H1 (cell line): ENCODE measurements around the gene LYPD6B. TPM values are rescaled to one million over a fixed set of nuclear protein-coding genes. Genes with fewer than 3 reads are reported as not detected.
A peak's percentile ranks its signal among the peaks of the same experiment; 100 is the strongest.

Experiments used
- CTCF ChIA-PET: fragments of 300-600 bp; sonication (Branson Sonifier 250); formaldehyde crosslinking; loops from one replicate; lab custom pipeline; 2021; ENCODE audit not compliant: partially characterized antibody; lab: Charles Lee
- POLR2A ChIA-PET: fragments of 300-600 bp; sonication (Branson Sonifier 250); formaldehyde crosslinking; loops from one replicate; lab custom pipeline; 2021; ENCODE audit warnings: inconsistent platforms; ENCODE audit not compliant: partially characterized antibody; lab: Charles Lee
- DNase-seq, 2 experiments: peaks; one replicate each; pipeline versions ENCODE4 v3.0.0 to v3.0.0-alpha.2; 2010 to 2022; ENCODE audit warnings: low spot score in 2 of 2, low read depth in 1 of 2, mixed read lengths in 1 of 2
- FAIRE-seq: peaks from 2 replicates; lab custom pipeline; 2011; peaks lifted over from hg19 to GRCh38; lab: Jason Lieb, UNC
- H2AFZ ChIP-seq: 2 replicates; pipeline ENCODE4 v1.8.1; 2012; ENCODE audit warnings: low read length, inconsistent platforms
- H2AK5ac ChIP-seq: 2 replicates; pipeline ENCODE4 v1.6.1; 2013; ENCODE audit warnings: low read depth, low read length
- H2BK120ac ChIP-seq: replicated peaks from 2 replicates; pipeline ENCODE3; 2013; ENCODE audit warnings: low read depth, low read length, inconsistent platforms
- H2BK12ac ChIP-seq: 2 replicates; pipeline ENCODE4 v1.6.1; 2013; ENCODE audit warnings: low read depth, low read length
- H2BK15ac ChIP-seq: 2 replicates; pipeline ENCODE4 v1.6.1; 2013; ENCODE audit warnings: low read length
- H2BK20ac ChIP-seq: 2 replicates; pipeline ENCODE4 v1.6.1; 2013; ENCODE audit warnings: low read length
- H2BK5ac ChIP-seq: 2 replicates; pipeline ENCODE4 v1.6.1; 2013; ENCODE audit warnings: low read depth, low read length
- H3K14ac ChIP-seq: 2 replicates; pipeline ENCODE4 v1.6.1; 2013; ENCODE audit warnings: inconsistent platforms; ENCODE audit not compliant: insufficient read length
- H3K18ac ChIP-seq: 2 replicates; pipeline ENCODE4 v1.6.1; 2013; ENCODE audit warnings: low read length; ENCODE audit errors: extremely low read depth
- H3K23ac ChIP-seq: 2 replicates; pipeline ENCODE4 v1.6.1; 2013; ENCODE audit warnings: inconsistent platforms; ENCODE audit not compliant: insufficient read length
- H3K23me2 ChIP-seq: 2 replicates; pipeline ENCODE4 v1.6.1; 2013; ENCODE audit warnings: low read depth, low read length
- H3K27ac ChIP-seq: 2 replicates; pipeline ENCODE4 v1.6.1; 2011; ENCODE audit warnings: low read depth, low read length, inconsistent platforms
- H3K27me3 ChIP-seq, 4 experiments: replicated peaks in 1 of 4; 1 replicate in 1 of 4; 2 replicates in 3 of 4; pipeline versions ENCODE4 v1.6.1 to v1.8.1; 2011 to 2013; ENCODE audit warnings: low read length in 3 of 4, mild to moderate bottlenecking in 3 of 4, inconsistent platforms in 2 of 4, mixed read lengths in 2 of 4, moderate library complexity in 1 of 4; ENCODE audit not compliant: control insufficient read depth in 3 of 4, insufficient read depth in 3 of 4; ENCODE audit errors: extremely low read depth in 1 of 4
- H3K36me3 ChIP-seq, 4 experiments: 2 replicates each; pipeline versions ENCODE4 v1.6.1 to v1.8.1; 2011 to 2013; ENCODE audit warnings: mild to moderate bottlenecking in 4 of 4, low read length in 3 of 4, moderate library complexity in 2 of 4, control low read depth in 1 of 4, inconsistent platforms in 1 of 4; ENCODE audit not compliant: insufficient read depth in 4 of 4, control insufficient read depth in 2 of 4
- H3K4ac ChIP-seq: replicated peaks from 2 replicates; pipeline ENCODE3; 2013; ENCODE audit warnings: low read length, low read depth, mixed read lengths, inconsistent platforms; ENCODE audit not compliant: insufficient read length
- H3K4me1 ChIP-seq, 4 experiments: replicated peaks in 1 of 4; 1 replicate in 1 of 4; 2 replicates in 3 of 4; pipeline versions ENCODE4 v1.6.1 to v1.8.1; 2011 to 2013; ENCODE audit warnings: low read length in 3 of 4, inconsistent platforms in 2 of 4, mixed read lengths in 1 of 4; ENCODE audit not compliant: insufficient read depth in 4 of 4, control insufficient read depth in 3 of 4
- H3K4me2 ChIP-seq, 2 experiments: 2 replicates each; pipeline versions ENCODE4 v1.6.1 to v1.8.1; 2011 to 2013; ENCODE audit warnings: low read depth in 2 of 2, low read length in 2 of 2, control low read depth in 1 of 2, inconsistent platforms in 1 of 2, mild to moderate bottlenecking in 1 of 2; ENCODE audit not compliant: insufficient read depth in 1 of 2
- H3K4me3 ChIP-seq, 4 experiments: fragments of 200-600, 300-600 bp in 1 of 4; sonication (generic), shearing (Covaris generic), sonication (Bioruptor Twin) in 1 of 4; 2 replicates each; pipeline versions ENCODE4 v1.5.1 to v1.8.1; 2011 to 2016; ENCODE audit warnings: low read length in 4 of 4, low read depth in 3 of 4, control low read depth in 2 of 4, inconsistent platforms in 2 of 4, mild to moderate bottlenecking in 2 of 4, mixed read lengths in 1 of 4, moderate library complexity in 1 of 4; ENCODE audit not compliant: insufficient read depth in 2 of 4; ENCODE audit errors: extremely low read depth in 1 of 4
- H3K56ac ChIP-seq: replicated peaks from 2 replicates; pipeline ENCODE3; 2013; ENCODE audit warnings: low read depth, mild to moderate bottlenecking, mixed read lengths, low read length, inconsistent platforms; ENCODE audit not compliant: insufficient read length
- H3K79me1 ChIP-seq: 2 replicates; pipeline ENCODE4 v1.6.1; 2013; ENCODE audit warnings: low read depth, low read length, control low read depth
- H3K79me2 ChIP-seq, 2 experiments: 2 replicates each; pipeline versions ENCODE4 v1.6.1 to v1.8.1; 2012 to 2013; ENCODE audit warnings: low read length in 2 of 2, mild to moderate bottlenecking in 2 of 2, inconsistent platforms in 1 of 2; ENCODE audit not compliant: insufficient read depth in 2 of 2, control insufficient read depth in 1 of 2
- H3K9ac ChIP-seq, 4 experiments: replicated peaks in 1 of 4; 1 replicate in 1 of 4; 2 replicates in 3 of 4; pipeline versions ENCODE4 v1.6.1 to v1.8.1; 2011 to 2013; ENCODE audit warnings: low read depth in 3 of 4, low read length in 3 of 4, control low read depth in 2 of 4, mild to moderate bottlenecking in 2 of 4, moderate library complexity in 2 of 4, inconsistent platforms in 1 of 4; ENCODE audit errors: extremely low read depth in 1 of 4
- H3K9me3 ChIP-seq, 2 experiments: 2 replicates each; pipeline versions ENCODE4 v1.6.1 to v1.8.1; 2012 to 2013; ENCODE audit warnings: mild to moderate bottlenecking in 2 of 2, moderate library complexity in 2 of 2, control low read depth in 1 of 2, inconsistent platforms in 1 of 2, low read depth in 1 of 2, low read length in 1 of 2, mixed read lengths in 1 of 2; ENCODE audit not compliant: insufficient read depth in 2 of 2
- H4K20me1 ChIP-seq, 2 experiments: replicated peaks in 1 of 2; 2 replicates each; pipeline versions ENCODE3 to v1.8.1; 2011 to 2013; ENCODE audit warnings: inconsistent platforms in 2 of 2, low read length in 2 of 2, mild to moderate bottlenecking in 1 of 2; ENCODE audit not compliant: insufficient read depth in 2 of 2, control insufficient read depth in 1 of 2
- H4K5ac ChIP-seq: 2 replicates; pipeline ENCODE4 v1.6.1; 2013; ENCODE audit warnings: low read length, low read depth, mixed read lengths, inconsistent platforms; ENCODE audit not compliant: insufficient read length
- H4K8ac ChIP-seq: 2 replicates; pipeline ENCODE4 v1.8.0; 2013; ENCODE audit warnings: mild to moderate bottlenecking, moderate library complexity, low read length, inconsistent platforms; ENCODE audit not compliant: insufficient read depth; ENCODE audit errors: extremely low read depth
- H4K91ac ChIP-seq: replicated peaks from 2 replicates; pipeline ENCODE3; 2013; ENCODE audit warnings: low read length, mixed read lengths, inconsistent platforms; ENCODE audit not compliant: insufficient read length
- CBX8 ChIP-seq: fragments of 300-800, 300-1000 bp; sonication (generic); IDR thresholded peaks from 2 replicates; pipeline ENCODE4 v1.7.1; 2016; ENCODE audit warnings: low read depth, low read length, borderline replicate concordance
- FOSL1 ChIP-seq: IDR thresholded peaks from 2 replicates; pipeline ENCODE4 v1.6.1; 2011; ENCODE audit warnings: mild to moderate bottlenecking, low read depth, low read length, moderate library complexity; ENCODE audit not compliant: insufficient read depth
- MAX ChIP-seq: IDR thresholded peaks from 2 replicates; pipeline ENCODE4 v1.6.1; 2012; ENCODE audit warnings: inconsistent platforms
- PHF8 ChIP-seq: fragments of 200-600 bp; sonication (generic); conservative IDR thresholded peaks from 2 replicates; pipeline ENCODE4 v1.7.1; 2012; ENCODE audit warnings: low read depth, mild to moderate bottlenecking, inconsistent platforms, low read length, moderate library complexity
- RFX5 ChIP-seq: IDR thresholded peaks from 2 replicates; pipeline ENCODE4 v1.6.1; 2011; ENCODE audit warnings: low read depth, low read length, improper control_type of control experiment, borderline replicate concordance
- ZNF274 ChIP-seq: IDR thresholded peaks from 2 replicates; pipeline ENCODE4 v1.7.0; 2012; ENCODE audit warnings: low read length, borderline replicate concordance; ENCODE audit errors: extremely low read depth
- WGBS, 2 experiments: shearing (Covaris generic) in 1 of 2; methylation state at CpG; one replicate each; pipeline versions ENCODE4 v1.1.6 to v1.1.7; 2013 to 2015; ENCODE audit warnings: low lambda C conversion rate in 2 of 2, mixed read lengths in 2 of 2, inconsistent platforms in 1 of 2, low coverage in 1 of 2, missing lambda C conversion rate in 1 of 2; ENCODE audit not compliant: insufficient replicate concordance in 2 of 2, insufficient coverage in 1 of 2, insufficient read length in 1 of 2; ENCODE audit errors: extremely low coverage in 1 of 2, missing lambda C conversion rate in 1 of 2; 5-methylcytosine and 5-hydroxymethylcytosine counted together
- polyA plus RNA-seq, 7 experiments: library from polyadenylated mRNA; depleted of rRNA in 3 of 7; stranded (reverse) in 5 of 7; unstranded in 2 of 7; fragments of >200 nt in 5 of 7; fragments of 200-250 nt in 2 of 7; gene quantifications; 1 replicate in 5 of 7; 2 replicates in 1 of 7; 4 replicates in 1 of 7; pipeline versions ENCODE4 v1.2.1 to v1.2.3, GENCODE V29; 2011 to 2013; ENCODE audit warnings: missing spikeins in 2 of 7, mixed read lengths in 2 of 7
- total RNA-seq: library from RNA; stranded (reverse); fragmentation: NEBNext Ultra II Directional; extraction: Animal tissue kit (Norgen Biotek cat#: 25700); gene quantifications from 2 replicates; pipeline ENCODE4 v1.2.1, GENCODE V29; 2021

Gene LYPD6B
- total and polyA plus RNA-seq, 2 of the 8 experiments (the other 6 are each of a cell fraction or from before 2014, with no cell fraction given): 2.2 to 3.5 TPM

- H3K27ac ChIP-seq: no peak overlapping the region
- H3K36me3 ChIP-seq: peaks cover 5 to 37% (median 22%) of the 10 kb centered on the region in 4 experiments
- H3K18ac ChIP-seq: no peak overlapping the region
- H3K4me3 ChIP-seq: no peak overlapping the region
- H3K23ac ChIP-seq: no peak overlapping the region
- WGBS, 2 experiments: 92% methylated on average over 31 of the region's 31 CpGs; no CpG with 5 or more reads in 1 of the 2 experiments
- H3K4me2 ChIP-seq: no peak overlapping the region
- H4K8ac ChIP-seq: no peak overlapping the region
- H3K79me2 ChIP-seq: no peaks in the 10 kb centered on the region
- H2BK20ac ChIP-seq: no peak overlapping the region; the same call in 1 of the 2 replicates
- no peaks in the 10 kb centered on the region for H3K79me1 ChIP-seq
- DNase-seq (no peak), FAIRE-seq (no peak)
- no peak overlapping the region for H3K14ac ChIP-seq
- H2AK5ac ChIP-seq: no peak overlapping the region
- no peak overlapping the region for H3K9ac ChIP-seq
- no peak overlapping the region for H4K91ac ChIP-seq
- no peak overlapping the region for H4K5ac ChIP-seq
- peak overlapping the region; percentile 76; the same call in 1 of the 2 replicates for H2BK5ac ChIP-seq
- H2BK15ac ChIP-seq: no peak overlapping the region
- ChIA-PET POLR2A (no interaction called here), CTCF (interaction anchor here (2.9 kb wide), 1 partner anchor 15 kb away, joined by 14 read pairs; no protein-coding TSS in a partner anchor)
- H4K20me1 ChIP-seq: no peaks in the 10 kb centered on the region
- H2BK120ac ChIP-seq: no peak overlapping the region
- no peak overlapping the region for H3K56ac ChIP-seq
- H2BK12ac ChIP-seq: no peak overlapping the region
- peaks cover 5 to 15% of the 10 kb centered on the region in 2 experiments; a peak in 3 of 4 replicates for H3K9me3 ChIP-seq
- H3K4me1 ChIP-seq: peaks cover 8 to 32% (median 27%) of the 10 kb centered on the region in 4 experiments; a peak in 6 of 7 replicates
- no peak overlapping the region for H2AFZ ChIP-seq
- H3K23me2 ChIP-seq: peaks cover 3% of the 10 kb centered on the region; the same call in 1 of the 2 replicates
- H3K4ac ChIP-seq: no peak overlapping the region
- H3K27me3 ChIP-seq: no peaks in the 10 kb centered on the region
- no peak for TF ChIP-seq ZNF274
- no peak for TF ChIP-seq MAX
- no peak for TF ChIP-seq RFX5
- no peak for TF ChIP-seq CBX8
- no peak for TF ChIP-seq PHF8
- TF ChIP-seq FOSL1: no peak
Observed at GRCh38 chr2:149002891-149003740, 35.4 kb upstream of the LYPD6B start.
